Naive thymus-derived CD8-positive, alpha-beta T cell (primary cell): ENCODE data around the gene HDLBP. TPM values are rescaled to one million over a fixed set of nuclear protein-coding genes. Genes with fewer than 3 reads are reported as not detected.

Source experiments
- ATAC-seq, 2 donors: fragments of 150-1000 bp; cut with Tn5 transposase in 1 of 2; sonication (Bioruptor Pico), chemical (Tn5 transposase) in 1 of 2; 1 replicate in 1 of 2; 2 replicates in 1 of 2; pipeline ENCODE4 v1.10.0; 2021; ENCODE audit warnings: mild to moderate bottlenecking in 2 of 2, moderate library complexity in 2 of 2
- POLR2A ChIA-PET: fragments of 350-600 bp; sonication (Branson Sonifier 250); formaldehyde crosslinking; loops from one replicate; lab custom pipeline; 2021; ENCODE audit warnings: antibody characterized with exemption; lab: Charles Lee
- DNase-seq, 10 donors: peaks; one replicate each; pipeline versions ENCODE4 v3.0.0 to v3.0.0-alpha.2; 2020 to 2022
- H3K27ac Mint-ChIP-seq, 10 donors: one replicate each; pipeline ENCODE4 v1.8.0; 2020 to 2022; ENCODE audit warnings: mild to moderate bottlenecking in 10 of 10, mixed read lengths in 10 of 10, moderate library complexity in 4 of 10, inconsistent platforms in 1 of 10
- H3K27me3 Mint-ChIP-seq, 5 donors: one replicate each; pipeline ENCODE4 v1.8.0; 2021 to 2022; ENCODE audit warnings: mixed read lengths in 5 of 5
- H3K36me3 Mint-ChIP-seq, 3 donors: one replicate each; pipeline ENCODE4 v1.8.0; 2020 to 2022; ENCODE audit warnings: mixed read lengths in 3 of 3, mild to moderate bottlenecking in 2 of 3, inconsistent platforms in 1 of 3
- H3K4me1 Mint-ChIP-seq, 4 donors: one replicate each; pipeline ENCODE4 v1.8.0; 2021 to 2022; ENCODE audit warnings: mixed read lengths in 4 of 4
- H3K4me3 Mint-ChIP-seq, 10 donors: one replicate each; pipeline ENCODE4 v1.8.0; 2020 to 2022; ENCODE audit warnings: mild to moderate bottlenecking in 10 of 10, mixed read lengths in 10 of 10, moderate library complexity in 6 of 10, inconsistent platforms in 1 of 10
- H3K9me3 Mint-ChIP-seq, 9 donors: one replicate each; pipeline ENCODE4 v1.8.0; 2020 to 2022; ENCODE audit warnings: mixed read lengths in 9 of 9, mild to moderate bottlenecking in 3 of 9, inconsistent platforms in 1 of 9, moderate library complexity in 1 of 9
- polyA plus RNA-seq, 3 donors: library from polyadenylated mRNA; unstranded; fragments of 300-500 nt; fragmentation: Illumina TruSeq; gene quantifications; one replicate each; pipeline ENCODE4 v1.2.3, GENCODE V29; 2021
- total RNA-seq, 8 experiments: library from RNA in 2 of 8; stranded (reverse) in 2 of 8; gene quantifications; one replicate each; pipeline ENCODE4 v1.2.3 and lab custom pipeline; 2021 to 2026

The HDLBP gene
- total and polyA plus RNA-seq, 5 experiments from 2014 or later = 32.2 to 148 (median 71.1) TPM

GRCh38 chr2:241257419-241258032, 57.9 kb downstream of the HDLBP start:
- DNase-seq = no peak
- Mint-ChIP-seq H3K27me3 (no peaks in the 10 kb centered on the region), H3K36me3 (peaks cover 5 to 91% (median 17%) of the 10 kb centered on the region in 3 donors), H3K4me3 (no peak overlapping the region), H3K9me3 (no peaks in the 10 kb centered on the region), H3K27ac (peak overlapping the region in 1 of 10 donors; percentile 83), H3K4me1 (peaks cover 0 to 5% (median 2%) of the 10 kb centered on the region in 4 donors)
- POLR2A ChIA-PET = interaction anchor here (1.5 kb wide), 1 partner anchor 58 kb away, joined by 4 read pairs; the partner anchor contains the start of genes HDLBP and SEPTIN2
- no peak for ATAC-seq

GRCh38 chr2:241256168-241256545, 59.3 kb downstream of the HDLBP start:
- no peak overlapping the region for H3K4me3 Mint-ChIP-seq
- no peaks in the 10 kb centered on the region for H3K27me3 Mint-ChIP-seq
- H3K27ac Mint-ChIP-seq = no peak overlapping the region
- DNase-seq (no peak), ATAC-seq (no peak)
- H3K4me1 Mint-ChIP-seq = peaks cover 0 to 5% (median 2%) of the 10 kb centered on the region in 4 donors
- H3K9me3 Mint-ChIP-seq = no peaks in the 10 kb centered on the region
- POLR2A ChIA-PET = interaction anchor here (0.6 kb wide), 1 partner anchor 45 kb away, joined by 3 read pairs; no protein-coding TSS in a partner anchor
- H3K36me3 Mint-ChIP-seq = peaks cover 5 to 93% (median 19%) of the 10 kb centered on the region in 3 donors

GRCh38 chr2:241255542-241256167, 59.8 kb downstream of the HDLBP start:
- no peaks in the 10 kb centered on the region for H3K9me3 Mint-ChIP-seq
- POLR2A ChIA-PET = no interaction called here
- no peak overlapping the region for H3K4me3 Mint-ChIP-seq
- H3K4me1 Mint-ChIP-seq = peaks cover 0 to 5% (median 2%) of the 10 kb centered on the region in 4 donors
- H3K27ac Mint-ChIP-seq = no peak overlapping the region
- no peak for ATAC-seq
- no peaks in the 10 kb centered on the region for H3K27me3 Mint-ChIP-seq
- H3K36me3 Mint-ChIP-seq = peaks cover 5 to 92% (median 19%) of the 10 kb centered on the region in 3 donors
- DNase-seq = no peak

GRCh38 chr2:241254904-241255351, 60.5 kb downstream of the HDLBP start:
- Mint-ChIP-seq H3K9me3 (no peaks in the 10 kb centered on the region), H3K27me3 (no peaks in the 10 kb centered on the region), H3K36me3 (peaks cover 5 to 92% (median 19%) of the 10 kb centered on the region in 3 donors), H3K4me1 (peaks cover 0 to 5% (median 1%) of the 10 kb centered on the region in 4 donors), H3K27ac (peak overlapping the region in 2 of 10 donors; percentile 31 to 54), H3K4me3 (no peak overlapping the region)
- POLR2A ChIA-PET = no interaction called here
- DNase-seq (no peak), ATAC-seq (no peak)

DNA sequence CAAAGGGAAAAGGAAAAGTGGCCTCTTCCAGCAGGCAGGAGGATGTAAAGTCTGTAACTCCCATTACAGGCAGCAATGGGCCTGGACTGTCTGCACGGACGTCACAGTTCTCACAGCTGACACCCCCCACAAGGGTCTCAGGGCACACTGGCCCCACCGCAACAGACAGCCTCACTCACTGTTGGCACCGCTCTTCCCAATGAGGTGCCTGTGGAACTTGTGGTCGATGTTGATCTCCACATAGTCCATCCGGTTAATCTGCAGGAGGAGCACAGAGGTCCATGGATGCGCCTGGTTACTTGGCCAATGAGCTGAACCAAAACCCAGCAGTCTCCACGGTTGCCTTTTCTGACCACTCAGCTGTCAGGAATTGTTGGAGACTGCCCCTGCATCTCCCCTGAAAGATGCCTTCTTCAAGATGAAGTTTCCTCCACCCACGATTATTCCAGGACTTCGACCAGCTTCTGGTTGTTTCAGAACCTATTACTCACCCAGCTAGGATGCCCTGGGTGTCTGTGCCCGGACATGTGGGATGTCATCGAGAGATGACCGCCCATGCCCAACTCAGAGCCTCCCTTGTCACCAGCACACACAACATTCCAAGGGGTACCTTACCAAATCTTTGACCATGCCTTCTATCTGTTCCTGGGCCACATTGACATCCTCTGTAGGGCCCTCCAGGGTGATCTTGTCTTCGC, 62.5 kb downstream of the HDLBP start:
- ATAC-seq = no peak
- H3K27me3 Mint-ChIP-seq = no peaks in the 10 kb centered on the region
- H3K27ac Mint-ChIP-seq = no peak overlapping the region
- H3K4me3 Mint-ChIP-seq = no peak overlapping the region
- no peak for DNase-seq
- POLR2A ChIA-PET = no interaction called here
- H3K36me3 Mint-ChIP-seq = peaks cover 5 to 94% (median 25%) of the 10 kb centered on the region in 3 donors
- H3K9me3 Mint-ChIP-seq = no peaks in the 10 kb centered on the region
- peaks cover 0 to 5% (median 1%) of the 10 kb centered on the region in 4 donors for H3K4me1 Mint-ChIP-seq

DNA sequence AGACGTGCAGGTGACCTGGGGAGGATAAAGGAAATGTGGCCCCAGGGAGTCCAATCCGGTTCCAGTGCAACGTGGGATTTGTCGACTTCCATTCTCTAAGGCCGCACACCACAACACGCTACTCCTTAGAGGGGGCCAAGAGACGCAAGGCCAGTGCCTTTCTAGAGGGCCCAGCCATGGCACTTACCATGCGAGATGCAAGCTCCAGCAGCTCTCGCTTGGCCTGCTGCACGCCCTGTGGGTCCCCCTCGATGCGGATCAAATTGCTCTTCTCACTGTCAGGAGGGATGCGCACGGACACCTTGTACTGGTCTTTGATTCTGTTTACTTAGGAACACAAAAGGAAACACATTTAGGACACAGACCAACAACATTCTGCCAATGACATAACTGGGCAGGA, 65.8 kb downstream of the HDLBP start:
- H3K4me3 Mint-ChIP-seq = no peak overlapping the region
- peaks cover 0 to 2% (median 0%) of the 10 kb centered on the region in 4 donors for H3K4me1 Mint-ChIP-seq
- POLR2A ChIA-PET = no interaction called here
- no peak for DNase-seq
- H3K27me3 Mint-ChIP-seq = no peaks in the 10 kb centered on the region
- H3K9me3 Mint-ChIP-seq = no peaks in the 10 kb centered on the region
- peaks cover 4 to 97% (median 35%) of the 10 kb centered on the region in 3 donors for H3K36me3 Mint-ChIP-seq
- no peak for ATAC-seq
- H3K27ac Mint-ChIP-seq = peak overlapping the region in 1 of 10 donors; percentile 11

GRCh38 chr2:241248897-241249296, 66.6 kb downstream of the HDLBP start:
- ATAC-seq (no peak), DNase-seq (no peak)
- POLR2A ChIA-PET = no interaction called here
- Mint-ChIP-seq H3K4me3 (no peak overlapping the region), H3K9me3 (no peaks in the 10 kb centered on the region), H3K4me1 (peaks cover 0 to 3% (median 0%) of the 10 kb centered on the region in 4 donors), H3K36me3 (peaks cover 4 to 98% (median 35%) of the 10 kb centered on the region in 3 donors), H3K27me3 (no peaks in the 10 kb centered on the region), H3K27ac (no peak overlapping the region)

DNA sequence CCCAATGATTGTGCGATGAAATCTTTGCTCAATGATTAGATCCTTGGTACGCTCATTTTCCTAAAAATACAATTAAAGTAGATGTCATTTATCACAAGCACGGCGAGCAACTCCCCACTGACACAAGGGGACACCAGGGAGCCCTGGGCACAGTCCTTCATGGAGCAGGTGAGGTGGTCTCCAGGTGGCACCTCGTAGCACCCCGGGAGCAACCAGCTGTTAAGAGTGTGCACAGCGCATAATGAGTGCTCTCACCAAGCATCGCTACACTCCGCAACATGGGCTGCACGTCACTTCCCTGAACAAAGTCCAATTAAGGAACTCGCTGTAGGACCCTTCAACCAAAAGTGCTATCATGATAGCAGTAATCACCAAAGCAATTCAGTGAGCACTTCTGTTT, 67.2 kb downstream of the HDLBP start:
- Mint-ChIP-seq H3K36me3 (peaks cover 4 to 98% (median 34%) of the 10 kb centered on the region in 3 donors), H3K4me3 (no peak overlapping the region), H3K27me3 (no peaks in the 10 kb centered on the region), H3K4me1 (peaks cover 0 to 3% (median 0%) of the 10 kb centered on the region in 4 donors), H3K27ac (no peak overlapping the region), H3K9me3 (no peaks in the 10 kb centered on the region)
- DNase-seq (no peak), ATAC-seq (no peak)
- POLR2A ChIA-PET = no interaction called here

- DNase-seq (no peak), ATAC-seq (no peak)
- no peaks in the 10 kb centered on the region for H3K27me3 Mint-ChIP-seq
- no peaks in the 10 kb centered on the region for H3K9me3 Mint-ChIP-seq
- H3K36me3 Mint-ChIP-seq = peaks cover 11 to 98% (median 50%) of the 10 kb centered on the region in 3 donors
- no peak overlapping the region for H3K4me3 Mint-ChIP-seq
- peaks cover 0 to 3% (median 0%) of the 10 kb centered on the region in 4 donors for H3K4me1 Mint-ChIP-seq
- peak overlapping the region in 2 of 10 donors; percentile 50 to 76 for H3K27ac Mint-ChIP-seq
- POLR2A ChIA-PET = interaction anchor here (0.6 kb wide), 1 partner anchor 28 kb away, joined by 3 read pairs; no protein-coding TSS in a partner anchor
These were observed 71.1 kb downstream of the HDLBP start for GRCh38 chr2:241244368-241244767.

- H3K4me1 Mint-ChIP-seq = peaks cover 0 to 3% (median 0%) of the 10 kb centered on the region in 4 donors
- H3K27me3 Mint-ChIP-seq = no peaks in the 10 kb centered on the region
- H3K9me3 Mint-ChIP-seq = no peaks in the 10 kb centered on the region
- peaks cover 11 to 98% (median 49%) of the 10 kb centered on the region in 3 donors for H3K36me3 Mint-ChIP-seq
- DNase-seq (no peak), ATAC-seq (no peak)
- no peak overlapping the region for H3K4me3 Mint-ChIP-seq
- POLR2A ChIA-PET = no interaction called here
- H3K27ac Mint-ChIP-seq = no peak overlapping the region
These were observed 73.2 kb downstream of the HDLBP start for GRCh38 chr2:241242306-241242705.

DNA sequence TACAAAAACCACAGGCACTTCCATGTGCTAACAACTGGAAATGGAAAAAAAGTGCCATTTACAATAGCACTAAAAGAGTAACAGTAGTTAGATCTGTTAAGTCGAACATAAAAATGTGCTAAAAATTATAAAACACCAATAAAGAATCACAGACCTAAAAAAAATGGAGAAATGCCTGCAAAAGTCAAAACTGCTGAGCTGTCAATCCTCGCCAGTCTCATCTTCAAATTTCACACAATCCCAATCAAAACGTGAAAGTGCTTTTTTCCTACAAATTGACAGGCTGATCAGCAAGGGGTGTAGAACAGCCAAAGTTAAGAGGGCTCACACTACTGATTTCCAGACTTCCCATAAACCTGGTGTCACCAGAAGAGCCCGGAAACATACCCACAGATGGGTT, 73.8 kb downstream of the HDLBP start:
- Mint-ChIP-seq H3K4me3 (no peak overlapping the region), H3K27ac (peak overlapping the region in 1 of 10 donors; percentile 22), H3K4me1 (peaks cover 0 to 3% (median 0%) of the 10 kb centered on the region in 4 donors), H3K36me3 (peaks cover 11 to 98% (median 44%) of the 10 kb centered on the region in 3 donors), H3K9me3 (no peaks in the 10 kb centered on the region), H3K27me3 (no peaks in the 10 kb centered on the region)
- ATAC-seq (no peak), DNase-seq (no peak)
- POLR2A ChIA-PET = interaction anchor here (0.7 kb wide), 1 partner anchor 21 kb away, joined by 4 read pairs; no protein-coding TSS in a partner anchor

DNA sequence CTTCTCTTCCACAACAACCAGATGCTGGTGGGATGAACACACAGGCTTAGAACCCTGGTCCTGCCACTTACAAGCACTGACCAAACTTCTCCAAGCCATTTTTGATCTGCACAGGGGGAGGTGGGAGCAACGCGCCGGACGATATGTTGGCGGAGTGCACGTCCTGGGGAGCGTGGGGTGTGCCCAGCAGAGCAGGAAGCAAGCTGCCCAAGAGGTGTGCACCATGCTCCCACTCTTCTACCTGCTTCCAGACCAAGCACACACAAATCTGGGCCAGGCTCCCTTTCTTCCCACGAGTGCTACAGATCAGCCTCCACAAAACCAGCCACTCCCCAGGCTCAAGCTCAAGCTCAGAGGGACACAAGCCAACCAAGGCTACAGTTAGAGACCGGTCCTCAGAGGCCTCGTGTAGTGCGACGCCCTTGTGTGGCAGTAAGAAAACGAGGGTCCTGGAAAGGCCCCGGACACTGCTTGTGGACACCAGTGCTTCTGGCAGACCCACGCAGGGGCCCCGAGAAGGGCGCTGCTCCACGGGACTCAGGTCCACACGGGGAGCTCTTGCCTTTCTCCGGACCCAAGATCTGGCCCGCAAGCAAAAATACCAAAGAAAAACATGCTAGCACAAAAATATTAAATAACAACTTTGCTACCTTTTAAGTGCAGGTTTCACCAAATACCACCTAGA, 75.0 kb downstream of the HDLBP start:
- ATAC-seq (no peak), DNase-seq (no peak)
- Mint-ChIP-seq H3K27me3 (no peaks in the 10 kb centered on the region), H3K9me3 (no peaks in the 10 kb centered on the region), H3K36me3 (peaks cover 11 to 97% (median 40%) of the 10 kb centered on the region in 3 donors), H3K4me3 (no peak overlapping the region), H3K4me1 (peaks cover 0 to 3% (median 0%) of the 10 kb centered on the region in 4 donors), H3K27ac (no peak overlapping the region)
- POLR2A ChIA-PET = no interaction called here
